Spleen (tissue), 7 donors: ENCODE data around the gene SPATA25.

Experiments
- CTCF ChIP-seq, 11 experiments: fragments of 200-600 bp in 7 of 11; fragments of 450-650 bp in 4 of 11; sonication (generic) in 4 of 11; IDR thresholded peaks in 8 of 11; conservative IDR thresholded peaks in 3 of 11; 1 replicate in 7 of 11; 2 replicates in 4 of 11; pipeline versions ENCODE4 v1.4.0 to v1.8.0; 2016 to 2021; ENCODE audit warnings: antibody characterized with exemption in 11 of 11, inconsistent platforms in 4 of 11, mild to moderate bottlenecking in 1 of 11
- POLR2A ChIP-seq, 3 donors: fragments of 450-650 bp; IDR thresholded peaks; one replicate each; pipeline ENCODE4 v1.5.1; 2017; ENCODE audit warnings: antibody characterized with exemption in 3 of 3, mild to moderate bottlenecking in 1 of 3
- POLR2AphosphoS5 ChIP-seq, 3 donors: sonication (generic); formaldehyde crosslinking; IDR thresholded peaks; one replicate each; pipeline ENCODE4 v1.5.1; 2017; ENCODE audit warnings: antibody characterized with exemption in 3 of 3
- donor health status: DM: no; HTN: no; CAD: no; lungs with moderate emphysema.
- donor health status: DM: no; HTN: no; CAD: no.
- donor health status: DM: no; HTN: no; CAD: no.

GRCh38 chr20:45898285-45898684, 10.9 kb upstream of the SPATA25 start:
- TF ChIP-seq POLR2A (IDR thresholded peaks at IDR 0.05) (no peak), CTCF (IDR thresholded peaks at IDR 0.05 in 8 of 11, conservative IDR thresholded peaks at IDR 0.05 in 3 of 11) (no peak), POLR2AphosphoS5 (IDR thresholded peaks at IDR 0.05) (no peak)
